RWPE2 (cell line): Measurements from ENCODE around the gene CNTFR.
A peak's percentile ranks its signal among the peaks of the same experiment; 100 is the strongest.

Experiments used
- ATAC-seq: fragments of 200-7000 bp; cut with Tn5 transposase; 3 replicates; pipeline ENCODE4 v1.9.1; 2021; ENCODE audit warnings: low read depth
- DNase-seq: peaks from one replicate; pipeline ENCODE4 v3.0.0-alpha.2; 2020; ENCODE audit warnings: low spot score
- H3K27ac ChIP-seq: fragments of 450-650 bp; 2 replicates; pipeline ENCODE4 v1.5.1; 2017; ENCODE audit warnings: mild to moderate bottlenecking; ENCODE audit not compliant: poor library complexity, severe bottlenecking
- H3K27me3 ChIP-seq: fragments of 250-450 bp; sonication (Bioruptor Pico); 2 replicates; pipeline ENCODE4 v1.5.1; 2021; ENCODE audit warnings: mild to moderate bottlenecking, moderate library complexity; ENCODE audit not compliant: insufficient read depth, poor library complexity, severe bottlenecking
- H3K36me3 ChIP-seq: fragments of 250-450 bp; sonication (Bioruptor Pico); 2 replicates; pipeline ENCODE4 v1.5.1; 2020; ENCODE audit warnings: low read depth, mild to moderate bottlenecking, moderate library complexity
- H3K4me1 ChIP-seq: fragments of 250-450 bp; sonication (Bioruptor Pico); 2 replicates; pipeline ENCODE4 v1.5.1; 2021; ENCODE audit warnings: mild to moderate bottlenecking, moderate library complexity; ENCODE audit not compliant: insufficient read depth, poor library complexity, severe bottlenecking
- H3K4me3 ChIP-seq: fragments of 250-450 bp; sonication (Bioruptor Pico); 2 replicates; pipeline ENCODE4 v1.5.1; 2021; ENCODE audit warnings: mild to moderate bottlenecking, moderate library complexity; ENCODE audit not compliant: severe bottlenecking
- H3K9me3 ChIP-seq: fragments of 250-450 bp; sonication (Bioruptor Pico); 2 replicates; pipeline ENCODE4 v1.5.1; 2021; ENCODE audit warnings: mild to moderate bottlenecking, moderate library complexity; ENCODE audit not compliant: severe bottlenecking
- TF ChIP-seq, protein P1 (sequence below): fragments of 450-650 bp; IDR thresholded peaks from one replicate; pipeline ENCODE4 v1.5.1; 2017; ENCODE audit warnings: mild to moderate bottlenecking, moderate library complexity; ENCODE audit not compliant: poor library complexity, severe bottlenecking

Gene CNTFR

DNA sequence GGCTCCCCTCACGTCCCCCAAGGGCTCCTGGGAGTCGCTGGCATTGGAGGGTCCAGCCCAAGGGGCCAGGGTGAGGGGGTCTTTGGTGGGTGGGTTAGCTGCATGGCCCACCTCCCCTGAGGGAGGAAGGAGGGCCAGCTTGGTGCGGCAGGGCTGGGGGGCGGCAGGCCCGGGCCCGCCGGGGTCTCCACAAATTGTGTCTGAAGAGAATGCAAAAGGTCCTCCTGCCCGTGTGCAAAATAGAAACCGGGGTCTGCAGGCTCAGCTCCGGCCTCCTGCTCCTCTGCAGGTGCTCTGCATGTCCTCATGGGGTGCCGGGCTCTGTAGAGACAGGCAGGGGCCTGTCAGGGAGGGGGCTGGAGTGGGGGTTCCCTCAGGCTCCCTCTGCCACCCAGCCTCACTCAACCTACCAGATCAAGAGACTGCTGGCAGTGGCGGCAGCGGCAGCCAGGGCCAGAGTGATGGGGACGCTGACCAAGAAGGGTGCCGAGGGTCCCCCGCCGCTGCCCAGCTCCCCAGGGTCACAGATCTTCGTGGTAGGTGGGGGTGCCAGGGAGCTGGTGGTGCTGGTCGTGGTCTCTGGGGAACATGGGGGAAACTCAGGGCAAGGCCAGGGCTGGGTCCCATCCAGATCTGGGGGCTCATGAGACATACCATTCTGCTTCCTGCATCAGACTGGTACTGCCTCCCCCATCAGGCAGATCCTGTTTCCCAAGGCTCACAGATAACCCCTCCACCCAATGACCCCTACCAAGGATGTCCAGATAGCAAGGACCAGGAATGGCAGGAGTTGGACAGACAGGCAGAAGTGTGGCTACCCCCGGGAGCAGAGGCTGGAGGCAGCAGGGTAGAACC lies 37.5 kb downstream of the CNTFR start:
- H3K27me3 ChIP-seq = no peaks in the 10 kb centered on the region
- no peak overlapping the region for H3K4me3 ChIP-seq
- no peaks in the 10 kb centered on the region for H3K4me1 ChIP-seq
- no peak overlapping the region for H3K27ac ChIP-seq
- H3K36me3 ChIP-seq = no peaks in the 10 kb centered on the region
- DNase-seq = peak; percentile 44
- TF ChIP-seq, protein P1, sequence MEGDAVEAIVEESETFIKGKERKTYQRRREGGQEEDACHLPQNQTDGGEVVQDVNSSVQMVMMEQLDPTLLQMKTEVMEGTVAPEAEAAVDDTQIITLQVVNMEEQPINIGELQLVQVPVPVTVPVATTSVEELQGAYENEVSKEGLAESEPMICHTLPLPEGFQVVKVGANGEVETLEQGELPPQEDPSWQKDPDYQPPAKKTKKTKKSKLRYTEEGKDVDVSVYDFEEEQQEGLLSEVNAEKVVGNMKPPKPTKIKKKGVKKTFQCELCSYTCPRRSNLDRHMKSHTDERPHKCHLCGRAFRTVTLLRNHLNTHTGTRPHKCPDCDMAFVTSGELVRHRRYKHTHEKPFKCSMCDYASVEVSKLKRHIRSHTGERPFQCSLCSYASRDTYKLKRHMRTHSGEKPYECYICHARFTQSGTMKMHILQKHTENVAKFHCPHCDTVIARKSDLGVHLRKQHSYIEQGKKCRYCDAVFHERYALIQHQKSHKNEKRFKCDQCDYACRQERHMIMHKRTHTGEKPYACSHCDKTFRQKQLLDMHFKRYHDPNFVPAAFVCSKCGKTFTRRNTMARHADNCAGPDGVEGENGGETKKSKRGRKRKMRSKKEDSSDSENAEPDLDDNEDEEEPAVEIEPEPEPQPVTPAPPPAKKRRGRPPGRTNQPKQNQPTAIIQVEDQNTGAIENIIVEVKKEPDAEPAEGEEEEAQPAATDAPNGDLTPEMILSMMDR = no peak
- ATAC-seq = no peak
- H3K9me3 ChIP-seq = no peaks in the 10 kb centered on the region

DNA sequence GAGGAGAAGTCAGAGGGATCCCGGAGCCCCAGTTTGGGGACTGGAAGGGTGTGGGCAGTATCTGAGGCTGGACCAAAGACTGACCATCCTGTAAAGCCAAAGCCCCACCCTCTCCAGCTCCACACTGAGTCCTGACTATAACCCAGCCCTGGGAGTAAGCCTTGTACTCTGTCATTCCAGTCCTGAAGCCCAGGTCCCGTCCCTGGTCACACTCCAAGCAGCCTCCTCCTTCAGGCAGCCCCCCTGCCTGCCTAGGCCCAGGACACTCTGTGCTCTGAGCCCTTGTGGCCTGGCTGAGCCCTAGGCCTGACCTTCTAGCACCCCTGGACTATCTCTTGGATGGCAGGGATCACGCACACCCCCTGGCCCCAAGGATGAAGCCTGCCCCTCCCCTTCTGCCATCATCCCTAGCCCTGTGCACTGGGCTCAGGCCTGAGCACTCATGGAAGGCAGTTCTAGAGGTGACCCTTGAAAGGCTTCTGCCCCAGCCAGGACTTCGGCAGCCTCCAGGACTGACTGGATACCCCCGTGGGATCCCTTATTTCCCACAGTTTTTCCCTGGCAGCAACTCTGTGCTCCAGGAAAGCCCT lies 38.7 kb downstream of the CNTFR start:
- DNase-seq (no peak), ATAC-seq (no peak)
- H3K9me3 ChIP-seq = no peaks in the 10 kb centered on the region
- H3K27me3 ChIP-seq = no peaks in the 10 kb centered on the region
- no peak overlapping the region for H3K4me3 ChIP-seq
- H3K27ac ChIP-seq = no peak overlapping the region
- no peaks in the 10 kb centered on the region for H3K36me3 ChIP-seq
- no peaks in the 10 kb centered on the region for H3K4me1 ChIP-seq
- TF ChIP-seq, protein P1 = no peak

- no peaks in the 10 kb centered on the region for H3K9me3 ChIP-seq
- ATAC-seq (no peak), DNase-seq (peak; percentile 47)
- no peaks in the 10 kb centered on the region for H3K36me3 ChIP-seq
- H3K27ac ChIP-seq = no peak overlapping the region
- H3K4me1 ChIP-seq = no peaks in the 10 kb centered on the region
- no peak overlapping the region for H3K4me3 ChIP-seq
- TF ChIP-seq, protein P1 = no peak
- no peaks in the 10 kb centered on the region for H3K27me3 ChIP-seq
These were observed 39.4 kb downstream of the CNTFR start for GRCh38 chr9:34550016-34550680.

DNA sequence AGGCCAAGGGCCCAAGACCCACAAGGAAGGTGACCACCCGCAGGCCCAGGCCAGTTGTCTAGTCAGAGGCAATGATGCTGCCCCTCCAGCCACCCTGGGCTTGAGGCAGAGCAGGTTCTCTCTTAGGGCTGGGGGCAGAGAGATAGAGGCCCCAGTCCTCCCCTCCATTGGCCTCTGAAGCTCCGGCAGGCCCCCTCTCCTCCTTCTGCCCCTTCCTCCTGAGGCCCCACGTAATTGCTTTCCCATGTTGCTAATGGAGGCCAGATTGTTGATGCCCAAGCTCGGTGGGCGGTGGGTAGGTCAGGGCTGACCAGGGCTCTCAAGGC lies 40.2 kb downstream of the CNTFR start:
- Histone ChIP-seq H3K4me3 (no peak overlapping the region), H3K4me1 (no peaks in the 10 kb centered on the region), H3K27ac (no peak overlapping the region), H3K27me3 (no peaks in the 10 kb centered on the region), H3K9me3 (no peaks in the 10 kb centered on the region), H3K36me3 (no peaks in the 10 kb centered on the region)
- TF ChIP-seq, protein P1 = no peak
- no peak for ATAC-seq
- DNase-seq = peak; percentile 51
